Activated T-cell treated with anti-CD3 and anti-CD28 coated beads, Interleukin-2, amount 50 U/mL, for 24 hours (primary cell): ENCODE measurements around the gene GSTCD.
A peak's percentile ranks its signal among the peaks of the same experiment; 100 is the strongest.
"Not testable (repeated sequence)": the region's sequence is repeated elsewhere in the genome, so short reads cannot be mapped to it uniquely, and the experiment has no call there.

Experiments
- DNase-seq: peaks from one replicate; pipeline ENCODE4 v3.0.0-alpha.2; 2020
- H3K27ac Mint-ChIP-seq: 2 replicates; pipeline ENCODE4 v1.8.0; 2020; ENCODE audit warnings: mild to moderate bottlenecking, mixed read lengths
- H3K27me3 Mint-ChIP-seq: 2 replicates; pipeline ENCODE4 v1.8.0; 2020; ENCODE audit warnings: mixed read lengths
- H3K36me3 Mint-ChIP-seq: 2 replicates; pipeline ENCODE4 v1.8.0; 2020; ENCODE audit warnings: low read depth, mixed read lengths
- H3K4me1 Mint-ChIP-seq: 2 replicates; pipeline ENCODE4 v1.8.0; 2020; ENCODE audit warnings: low read depth, mixed read lengths
- H3K4me3 Mint-ChIP-seq: 2 replicates; pipeline ENCODE4 v1.8.0; 2020; ENCODE audit warnings: mild to moderate bottlenecking, moderate library complexity, mixed read lengths
- H3K9me3 Mint-ChIP-seq: 2 replicates; pipeline ENCODE4 v1.8.0; 2020; ENCODE audit warnings: mixed read lengths

The GSTCD gene

GRCh38 chr4:105852230-105852629 lies 143.6 kb downstream of the GSTCD start:
- H3K4me3 Mint-ChIP-seq, DNase-seq, H3K27ac Mint-ChIP-seq, H3K4me1 Mint-ChIP-seq, H3K27me3 Mint-ChIP-seq: not testable (repeated sequence)
- Mint-ChIP-seq H3K36me3 (peaks cover 46% of the 10 kb centered on the region), H3K9me3 (peaks cover 24% of the 10 kb centered on the region)

GRCh38 chr4:105858466-105859040 lies 150.0 kb downstream of the GSTCD start:
- Mint-ChIP-seq H3K9me3 (peaks cover 42% of the 10 kb centered on the region), H3K4me3 (no peak overlapping the region), H3K36me3 (peaks cover 37% of the 10 kb centered on the region), H3K4me1 (no peaks in the 10 kb centered on the region), H3K27ac (no peak overlapping the region), H3K27me3 (no peaks in the 10 kb centered on the region)
- no peak for DNase-seq

GRCh38 chr4:105859233-105859632 lies 150.6 kb downstream of the GSTCD start:
- H3K4me3 Mint-ChIP-seq = no peak overlapping the region
- H3K36me3 Mint-ChIP-seq = peaks cover 30% of the 10 kb centered on the region
- no peaks in the 10 kb centered on the region for H3K27me3 Mint-ChIP-seq
- no peaks in the 10 kb centered on the region for H3K4me1 Mint-ChIP-seq
- no peak overlapping the region for H3K27ac Mint-ChIP-seq
- peaks cover 36% of the 10 kb centered on the region for H3K9me3 Mint-ChIP-seq
- DNase-seq = no peak

GRCh38 chr4:105870963-105871362 lies 162.4 kb downstream of the GSTCD start:
- no peak for DNase-seq
- H3K4me1 Mint-ChIP-seq = no peaks in the 10 kb centered on the region

GRCh38 chr4:105871997-105872396 lies 163.4 kb downstream of the GSTCD start:
- DNase-seq = no peak
- Mint-ChIP-seq H3K36me3 (no peaks in the 10 kb centered on the region), H3K4me3 (no peak overlapping the region), H3K27ac (no peak overlapping the region), H3K9me3 (no peaks in the 10 kb centered on the region), H3K27me3 (peaks cover 12% of the 10 kb centered on the region), H3K4me1 (no peaks in the 10 kb centered on the region)

More at GRCh38 chr4:105870963-105871362, 162.4 kb downstream of the GSTCD start:
- H3K4me3 Mint-ChIP-seq = no peak overlapping the region
- peaks cover 12% of the 10 kb centered on the region for H3K27me3 Mint-ChIP-seq
- peaks cover 2% of the 10 kb centered on the region for H3K9me3 Mint-ChIP-seq
- no peaks in the 10 kb centered on the region for H3K36me3 Mint-ChIP-seq
- H3K27ac Mint-ChIP-seq = no peak overlapping the region

GRCh38 chr4:105875233-105875632 lies 166.6 kb downstream of the GSTCD start:
- Mint-ChIP-seq H3K9me3 (no peaks in the 10 kb centered on the region), H3K36me3 (no peaks in the 10 kb centered on the region), H3K27me3 (peaks cover 12% of the 10 kb centered on the region), H3K4me3 (no peak overlapping the region), H3K4me1 (no peaks in the 10 kb centered on the region), H3K27ac (no peak overlapping the region)
- DNase-seq = no peak

GRCh38 chr4:105878668-105879067 lies 170.1 kb downstream of the GSTCD start:
- DNase-seq = no peak
- H3K36me3 Mint-ChIP-seq = no peaks in the 10 kb centered on the region
- peaks cover 4% of the 10 kb centered on the region for H3K27me3 Mint-ChIP-seq
- H3K27ac Mint-ChIP-seq = no peak overlapping the region
- no peak overlapping the region for H3K4me3 Mint-ChIP-seq
- H3K4me1 Mint-ChIP-seq = no peaks in the 10 kb centered on the region
- H3K9me3 Mint-ChIP-seq = no peaks in the 10 kb centered on the region

- DNase-seq = no peak
- no peaks in the 10 kb centered on the region for H3K9me3 Mint-ChIP-seq
- no peaks in the 10 kb centered on the region for H3K36me3 Mint-ChIP-seq
- peaks cover 10% of the 10 kb centered on the region for H3K27me3 Mint-ChIP-seq
- no peak overlapping the region for H3K27ac Mint-ChIP-seq
- H3K4me1 Mint-ChIP-seq = no peaks in the 10 kb centered on the region
- H3K4me3 Mint-ChIP-seq = no peak overlapping the region
Measured at GRCh38 chr4:105887508-105887907, 178.9 kb downstream of the GSTCD start.

- Mint-ChIP-seq H3K27me3 (peaks cover 76% of the 10 kb centered on the region), H3K4me1 (peaks cover 6% of the 10 kb centered on the region), H3K36me3 (no peaks in the 10 kb centered on the region), H3K27ac (no peak within 1 kb of the TSS), H3K9me3 (no peaks in the 10 kb centered on the region), H3K4me3 (peak within 1 kb of the TSS; percentile 60)
- DNase-seq = peak; percentile 27
Measured at GRCh38 chr4:105894660-105895582, 186.3 kb downstream of the GSTCD start, which contains the start of gene NPNT. TSS of gene NPNT (plus strand) at chr4:105895471. CDS start at chr4:105895653, 182 bp downstream.

GRCh38 chr4:105895583-105896460 lies 187.2 kb downstream of the GSTCD start:
- peaks cover 83% of the 10 kb centered on the region for H3K27me3 Mint-ChIP-seq
- H3K4me3 Mint-ChIP-seq = peak overlapping the region; percentile 60

GRCh38 chr4:105896461-105896942 lies 187.9 kb downstream of the GSTCD start:
- Mint-ChIP-seq H3K36me3 (no peaks in the 10 kb centered on the region), H3K4me1 (peaks cover 6% of the 10 kb centered on the region), H3K27ac (no peak overlapping the region), H3K4me3 (peak overlapping the region; percentile 60), H3K9me3 (no peaks in the 10 kb centered on the region), H3K27me3 (peaks cover 85% of the 10 kb centered on the region)
- DNase-seq = no peak

More at GRCh38 chr4:105895583-105896460, 187.2 kb downstream of the GSTCD start:
- Mint-ChIP-seq H3K36me3 (no peaks in the 10 kb centered on the region), H3K9me3 (no peaks in the 10 kb centered on the region), H3K4me1 (peaks cover 6% of the 10 kb centered on the region), H3K27ac (no peak overlapping the region)
- peak; percentile 31 for DNase-seq
